A673 (cell line): ENCODE data around the gene METTL1. TPM values are rescaled to one million over a fixed set of nuclear protein-coding genes. Genes with fewer than 3 reads are reported as not detected.

Source experiments
- BruUV-seq: library from RNA; stranded (reverse); fragments of 400-500 nt; replicated peaks from 2 replicates; lab custom pipeline; 2021; lab: Mats Ljungman, UMichigan
- CTCF ChIA-PET: fragments of 300-600 bp; sonication (Branson Sonifier 250); formaldehyde crosslinking; loops from one replicate; lab custom pipeline; 2022; ENCODE audit warnings: antibody characterized with exemption; lab: Charles Lee
- POLR2A ChIA-PET: fragments of 300-600 bp; sonication (Branson Sonifier 250); formaldehyde crosslinking; loops from one replicate; lab custom pipeline; 2022; ENCODE audit warnings: antibody characterized with exemption; ENCODE audit not compliant: low non-redundant PET; lab: Charles Lee
- DNase-seq: peaks from one replicate; pipeline ENCODE4 v3.0.0-alpha.2; 2015; ENCODE audit warnings: low spot score
- H3K27ac ChIP-seq: fragments of 200-600 bp; sonication (generic); 2 replicates; pipeline ENCODE4 v1.5.1; 2016; ENCODE audit warnings: mixed run types, low read depth, mild to moderate bottlenecking, mixed read lengths, antibody characterized with exemption, low read length; ENCODE audit not compliant: poor library complexity, severe bottlenecking
- H3K27me3 ChIP-seq: fragments of 200-600 bp; sonication (generic); replicated peaks from 2 replicates; pipeline ENCODE4 v1.6.1; 2017; ENCODE audit warnings: mixed run types, low read depth, mild to moderate bottlenecking, mixed read lengths, antibody characterized with exemption, low read length; ENCODE audit not compliant: insufficient read depth, poor library complexity
- H3K36me3 ChIP-seq: fragments of 200-600 bp; sonication (generic); 2 replicates; pipeline ENCODE4 v1.6.1; 2016; ENCODE audit warnings: mixed run types, mild to moderate bottlenecking, mixed read lengths, antibody characterized with exemption, low read length; ENCODE audit not compliant: insufficient read depth, poor library complexity, severe bottlenecking
- H3K4me1 ChIP-seq: fragments of 200-600 bp; sonication (generic); 2 replicates; pipeline ENCODE4 v1.6.1; 2017; ENCODE audit warnings: mixed run types, mild to moderate bottlenecking, mixed read lengths, antibody characterized with exemption, low read length; ENCODE audit not compliant: insufficient read depth, poor library complexity, severe bottlenecking
- H3K4me3 ChIP-seq: fragments of 200-600 bp; sonication (generic); 2 replicates; pipeline ENCODE4 v1.5.1; 2016; ENCODE audit warnings: low read depth, mixed run types, mild to moderate bottlenecking, mixed read lengths, low read length; ENCODE audit not compliant: poor library complexity, severe bottlenecking
- H3K9me3 ChIP-seq: fragments of 200-600 bp; sonication (generic); 2 replicates; pipeline ENCODE4 v1.6.1; 2016; ENCODE audit warnings: mixed run types, low read depth, mild to moderate bottlenecking, mixed read lengths, antibody characterized with exemption, low read length; ENCODE audit not compliant: poor library complexity, severe bottlenecking
- EZH2 ChIP-seq: fragments of 200-600 bp; sonication (generic); IDR thresholded peaks from 2 replicates; pipeline ENCODE4 v1.6.1; 2017; ENCODE audit warnings: borderline replicate concordance, low read depth, mild to moderate bottlenecking, mixed read lengths, antibody characterized with exemption, low read length; ENCODE audit not compliant: poor library complexity, severe bottlenecking
- intact Hi-C: fragments of 100-400 bp; cut with micrococcal nuclease; formaldehyde crosslinking; loops from one replicate; pipeline ENCODE4 v1.10.0; 2022; ENCODE audit not compliant: unreplicated experiment
- total RNA-seq: library from RNA; stranded (reverse); gene quantifications from 2 replicates; pipeline ENCODE4 v1.2.3, GENCODE V29; 2021
- TF ChIP-seq, protein P1 (sequence below): fragments of 300-800, 200-600 bp; sonication (generic); conservative IDR thresholded peaks from 2 replicates; pipeline ENCODE4 v1.5.1; 2017; ENCODE audit warnings: low read depth, mild to moderate bottlenecking, antibody characterized with exemption, low read length, moderate library complexity, mixed read lengths

METTL1 gene
- total RNA-seq, 1 experiment from 2014 or later: 55.6 TPM

DNA sequence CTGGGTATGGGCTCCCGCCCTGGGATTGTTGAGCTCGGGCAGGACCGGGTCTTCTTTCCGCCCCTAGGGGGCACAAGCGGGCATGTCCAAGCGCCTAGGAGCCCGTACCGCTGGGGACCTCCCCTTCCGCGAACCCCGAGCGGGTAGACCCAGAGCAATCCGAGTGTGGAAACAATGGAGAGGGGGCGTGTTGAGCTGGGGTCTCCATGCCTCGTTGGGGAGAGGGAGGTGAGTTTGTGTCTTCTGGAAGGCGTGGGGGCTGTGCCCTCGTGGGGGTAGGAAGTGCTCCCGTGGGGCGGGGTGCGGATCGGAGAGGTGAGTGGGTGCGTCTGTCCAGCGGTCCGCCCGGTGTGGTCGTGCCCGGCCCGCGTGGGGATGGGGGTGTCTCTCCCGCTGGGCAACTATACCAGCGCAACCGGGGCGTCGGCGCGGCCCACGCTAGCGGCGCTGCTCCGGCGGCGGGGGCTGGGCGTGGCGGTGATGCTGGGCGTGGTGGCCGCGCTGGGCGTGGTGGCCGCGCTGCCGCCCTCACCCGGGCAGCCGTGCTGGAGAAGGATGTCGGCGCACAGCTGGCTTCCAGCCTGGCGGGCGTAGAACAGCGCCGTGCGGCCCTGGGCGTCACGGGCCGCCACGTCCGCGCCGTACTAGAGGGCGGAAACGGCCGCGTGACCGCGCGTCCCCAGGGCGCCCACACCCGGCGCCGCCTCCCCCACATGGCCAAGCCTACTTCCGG is 45.6 kb downstream of the METTL1 start:
- POLR2A ChIA-PET: no interaction called here
- BruUV-seq: TSS peak; percentile 12
- Histone ChIP-seq H3K9me3 (no peaks in the 10 kb centered on the region), H3K4me1 (peaks cover 7% of the 10 kb centered on the region), H3K36me3 (no peaks in the 10 kb centered on the region), H3K4me3 (peak overlapping the region; percentile 82), H3K27ac (peak overlapping the region; percentile 90), H3K27me3 (no peaks in the 10 kb centered on the region)
- intact Hi-C loops: loop anchor here (5.0 kb wide), 1 partner anchor 144 kb away; no protein-coding TSS in a partner anchor
- no peak for TF ChIP-seq EZH2
- TF ChIP-seq, protein P1, sequence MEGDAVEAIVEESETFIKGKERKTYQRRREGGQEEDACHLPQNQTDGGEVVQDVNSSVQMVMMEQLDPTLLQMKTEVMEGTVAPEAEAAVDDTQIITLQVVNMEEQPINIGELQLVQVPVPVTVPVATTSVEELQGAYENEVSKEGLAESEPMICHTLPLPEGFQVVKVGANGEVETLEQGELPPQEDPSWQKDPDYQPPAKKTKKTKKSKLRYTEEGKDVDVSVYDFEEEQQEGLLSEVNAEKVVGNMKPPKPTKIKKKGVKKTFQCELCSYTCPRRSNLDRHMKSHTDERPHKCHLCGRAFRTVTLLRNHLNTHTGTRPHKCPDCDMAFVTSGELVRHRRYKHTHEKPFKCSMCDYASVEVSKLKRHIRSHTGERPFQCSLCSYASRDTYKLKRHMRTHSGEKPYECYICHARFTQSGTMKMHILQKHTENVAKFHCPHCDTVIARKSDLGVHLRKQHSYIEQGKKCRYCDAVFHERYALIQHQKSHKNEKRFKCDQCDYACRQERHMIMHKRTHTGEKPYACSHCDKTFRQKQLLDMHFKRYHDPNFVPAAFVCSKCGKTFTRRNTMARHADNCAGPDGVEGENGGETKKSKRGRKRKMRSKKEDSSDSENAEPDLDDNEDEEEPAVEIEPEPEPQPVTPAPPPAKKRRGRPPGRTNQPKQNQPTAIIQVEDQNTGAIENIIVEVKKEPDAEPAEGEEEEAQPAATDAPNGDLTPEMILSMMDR: peak; percentile 95
- DNase-seq: peak; percentile 96
- CTCF ChIA-PET: interaction anchor here (0.5 to 2.4 kb wide), 7 partner anchors 10 to 267 kb away, joined by 3 to 17 read pairs (median 4); partner anchors contain the start of gene TSPAN31

DNA sequence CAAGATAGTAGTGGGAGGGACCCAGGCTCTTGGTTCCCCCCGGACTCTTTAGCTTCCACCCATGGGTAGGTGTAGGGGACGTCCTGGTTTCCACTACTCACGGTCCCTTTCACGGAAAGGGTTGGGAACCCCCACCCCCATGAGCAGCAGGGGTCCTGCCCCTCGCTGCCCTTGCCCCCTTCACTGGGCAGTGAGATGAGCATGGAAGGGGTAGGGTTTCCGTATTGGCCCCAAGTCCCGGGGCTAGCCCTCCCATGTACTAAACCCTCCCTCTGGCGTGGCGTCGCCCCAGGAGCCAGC is 46.1 kb downstream of the METTL1 start:
- ChIA-PET CTCF (interaction anchor here (0.6 to 2.4 kb wide), 6 partner anchors 10 to 267 kb away, joined by 3 to 17 read pairs (median 4); partner anchors contain the start of gene TSPAN31), POLR2A (no interaction called here)
- intact Hi-C loops: loop anchor here (5.0 kb wide), 1 partner anchor 144 kb away; no protein-coding TSS in a partner anchor
- H3K4me3 ChIP-seq: peak overlapping the region; percentile 82
- no peak for DNase-seq
- BruUV-seq: no TSS peak
- H3K36me3 ChIP-seq: no peaks in the 10 kb centered on the region
- peak overlapping the region; percentile 90 for H3K27ac ChIP-seq
- no peaks in the 10 kb centered on the region for H3K9me3 ChIP-seq
- no peaks in the 10 kb centered on the region for H3K27me3 ChIP-seq
- peaks cover 7% of the 10 kb centered on the region for H3K4me1 ChIP-seq
- TF ChIP-seq, protein P1: no peak
- TF ChIP-seq EZH2: no peak

DNA sequence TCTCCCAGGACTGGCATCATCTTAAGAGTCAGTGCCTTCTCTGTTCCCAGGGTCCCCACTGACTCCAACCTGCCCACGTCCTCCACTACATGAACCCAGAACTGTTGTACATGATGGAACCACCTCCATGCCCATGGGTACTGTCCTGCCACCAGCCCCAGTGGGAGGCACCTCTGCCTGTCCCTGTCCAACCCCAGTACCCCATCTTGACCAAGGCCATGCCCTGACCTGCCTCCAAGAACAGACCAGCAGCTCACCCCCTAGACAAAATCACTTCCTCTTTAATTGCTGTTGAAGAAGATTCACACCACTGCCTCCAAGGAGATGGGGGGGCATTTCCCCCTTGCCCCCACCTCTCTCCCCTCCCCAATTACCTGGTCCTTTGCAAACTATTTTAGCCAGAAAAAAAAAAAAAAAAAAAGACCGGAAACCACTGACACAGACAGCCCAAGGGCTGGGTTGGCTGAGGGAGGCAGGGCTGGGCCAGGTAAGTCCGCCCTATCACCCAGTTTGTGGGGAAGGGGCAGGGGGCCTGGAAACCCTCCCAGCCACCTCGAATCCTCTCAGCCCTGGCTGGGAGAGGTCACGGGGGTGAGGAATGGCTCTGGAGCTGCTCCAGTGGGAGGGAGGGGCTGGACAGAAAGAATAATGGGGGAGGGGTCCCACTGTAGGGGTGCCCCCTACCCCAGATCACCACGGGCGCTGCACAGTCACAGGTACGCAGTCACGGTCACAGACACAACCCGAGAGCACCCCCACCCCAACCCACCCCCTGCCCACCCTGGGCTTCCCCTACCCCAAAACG is 46.8 kb downstream of the METTL1 start:
- ChIA-PET CTCF (interaction anchor here (0.6 to 2.4 kb wide), 5 partner anchors 11 to 142 kb away, joined by 3 to 17 read pairs (median 4); partner anchors contain the start of gene TSPAN31), POLR2A (no interaction called here)
- no peak for TF ChIP-seq EZH2
- TF ChIP-seq, protein P1: no peak
- Histone ChIP-seq H3K27ac (no peak overlapping the region), H3K4me3 (no peak overlapping the region), H3K4me1 (peaks cover 7% of the 10 kb centered on the region), H3K9me3 (no peaks in the 10 kb centered on the region), H3K27me3 (no peaks in the 10 kb centered on the region), H3K36me3 (no peaks in the 10 kb centered on the region)
- no peak for DNase-seq
- intact Hi-C loops: loop anchor here (5.0 kb wide), 1 partner anchor 143 kb away; no protein-coding TSS in a partner anchor
- TSS peak; percentile 51 for BruUV-seq
